MCF 10A (cell line): Measurements from ENCODE around the gene MED12L. TPM values are rescaled to one million over a fixed set of nuclear protein-coding genes. Genes with fewer than 3 reads are reported as not detected.

Experiments
- BruUV-seq: library from RNA; stranded (reverse); fragments of 400-500 nt; replicated peaks from 2 replicates; lab custom pipeline; 2021; lab: Mats Ljungman, UMichigan
- CTCF ChIA-PET: fragments of 300-600 bp; sonication (Branson Sonifier 250); formaldehyde crosslinking; extraction: SDS; loops from one replicate; lab custom pipeline; 2021; ENCODE audit warnings: antibody characterized with exemption, inconsistent platforms; lab: Yijun Ruan, JAX
- POLR2A ChIA-PET: fragments of 300-600, 350-650 bp; sonication (Branson Sonifier 250); formaldehyde crosslinking; extraction: SDS; loops from one replicate; lab custom pipeline; 2020; ENCODE audit warnings: antibody characterized with exemption, inconsistent platforms; lab: Yijun Ruan, JAX
- DNase-seq: peaks from one replicate; pipeline ENCODE4 v3.0.0-alpha.2; 2018; ENCODE audit not compliant: unreplicated experiment
- H3K27ac Mint-ChIP-seq: one replicate; pipeline ENCODE4 v1.8.0; 2022; ENCODE audit warnings: mild to moderate bottlenecking, low read depth, mixed read lengths; ENCODE audit not compliant: unreplicated experiment
- H3K27me3 Mint-ChIP-seq: one replicate; pipeline ENCODE4 v1.8.0; 2022; ENCODE audit warnings: mixed read lengths; ENCODE audit not compliant: insufficient read depth, unreplicated experiment
- H3K36me3 Mint-ChIP-seq: one replicate; pipeline ENCODE4 v1.8.0; 2022; ENCODE audit warnings: mild to moderate bottlenecking, moderate library complexity, mixed read lengths; ENCODE audit not compliant: insufficient read depth, unreplicated experiment
- H3K4me1 Mint-ChIP-seq: one replicate; pipeline ENCODE4 v1.8.0; 2022; ENCODE audit warnings: mixed read lengths; ENCODE audit not compliant: insufficient read depth, unreplicated experiment
- H3K4me3 Mint-ChIP-seq: one replicate; pipeline ENCODE4 v1.8.0; 2022; ENCODE audit warnings: mild to moderate bottlenecking, moderate library complexity, mixed read lengths; ENCODE audit not compliant: unreplicated experiment
- H3K9me3 Mint-ChIP-seq: one replicate; pipeline ENCODE4 v1.8.0; 2022; ENCODE audit warnings: mixed read lengths; ENCODE audit not compliant: unreplicated experiment
- intact Hi-C: fragments of 100-400 bp; cut with micrococcal nuclease; formaldehyde crosslinking; loops from 2 replicates; pipeline ENCODE4 v1.14.1; 2022
- total RNA-seq: library from RNA; stranded (reverse); gene quantifications from 2 replicates; pipeline ENCODE4 v1.2.3, GENCODE V29; 2022
- TF ChIP-seq, protein P1 (sequence below): fragments of 200-600 bp; IDR thresholded peaks from one replicate; pipeline ENCODE4 v1.8.0; 2022; ENCODE audit warnings: antibody characterized with exemption, mild to moderate bottlenecking; ENCODE audit not compliant: unreplicated experiment

MED12L gene
- total RNA-seq, 1 experiment from 2014 or later, result 0.47 TPM

DNA sequence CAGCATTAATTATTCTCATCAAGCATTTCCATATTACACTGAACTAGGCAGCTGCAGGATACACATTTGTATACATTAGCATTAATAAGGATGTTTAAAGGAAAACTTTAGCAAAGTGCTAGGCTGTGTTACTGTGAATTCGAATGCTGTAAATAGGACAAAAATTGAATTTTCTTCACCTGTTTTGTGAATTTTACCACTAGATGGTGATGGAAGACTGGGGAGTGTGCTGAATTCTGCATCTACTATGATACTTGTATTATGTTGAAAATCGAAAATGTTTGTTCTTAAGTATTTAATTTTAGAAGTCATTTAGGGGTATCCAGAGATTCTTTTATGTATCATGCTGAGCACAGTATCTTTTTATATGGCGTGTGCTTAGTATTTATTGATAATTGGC lies 205.2 kb downstream of the MED12L start:
- CTCF ChIA-PET, result interaction anchor here (1.2 to 3.7 kb wide), 4 partner anchors 16 to 123 kb away, joined by 3 to 26 read pairs (median 10); no protein-coding TSS in a partner anchor
- H3K27ac Mint-ChIP-seq, result no peak overlapping the region
- intact Hi-C loops, result loop anchor here (1.0 to 2.0 kb wide), 6 partner anchors 37 to 628 kb away; no protein-coding TSS in a partner anchor
- no TSS peak for BruUV-seq
- H3K36me3 Mint-ChIP-seq, result peaks cover 39% of the 10 kb centered on the region
- no peaks in the 10 kb centered on the region for H3K9me3 Mint-ChIP-seq
- no peak overlapping the region for H3K4me3 Mint-ChIP-seq
- DNase-seq, result peak; percentile 56
- no peaks in the 10 kb centered on the region for H3K4me1 Mint-ChIP-seq
- no peaks in the 10 kb centered on the region for H3K27me3 Mint-ChIP-seq
- POLR2A ChIA-PET, result interaction anchor here (1.7 to 3.0 kb wide), 2 partner anchors 13 to 36 kb away, joined by 3 to 23 read pairs; no protein-coding TSS in a partner anchor
- TF ChIP-seq, protein P1, sequence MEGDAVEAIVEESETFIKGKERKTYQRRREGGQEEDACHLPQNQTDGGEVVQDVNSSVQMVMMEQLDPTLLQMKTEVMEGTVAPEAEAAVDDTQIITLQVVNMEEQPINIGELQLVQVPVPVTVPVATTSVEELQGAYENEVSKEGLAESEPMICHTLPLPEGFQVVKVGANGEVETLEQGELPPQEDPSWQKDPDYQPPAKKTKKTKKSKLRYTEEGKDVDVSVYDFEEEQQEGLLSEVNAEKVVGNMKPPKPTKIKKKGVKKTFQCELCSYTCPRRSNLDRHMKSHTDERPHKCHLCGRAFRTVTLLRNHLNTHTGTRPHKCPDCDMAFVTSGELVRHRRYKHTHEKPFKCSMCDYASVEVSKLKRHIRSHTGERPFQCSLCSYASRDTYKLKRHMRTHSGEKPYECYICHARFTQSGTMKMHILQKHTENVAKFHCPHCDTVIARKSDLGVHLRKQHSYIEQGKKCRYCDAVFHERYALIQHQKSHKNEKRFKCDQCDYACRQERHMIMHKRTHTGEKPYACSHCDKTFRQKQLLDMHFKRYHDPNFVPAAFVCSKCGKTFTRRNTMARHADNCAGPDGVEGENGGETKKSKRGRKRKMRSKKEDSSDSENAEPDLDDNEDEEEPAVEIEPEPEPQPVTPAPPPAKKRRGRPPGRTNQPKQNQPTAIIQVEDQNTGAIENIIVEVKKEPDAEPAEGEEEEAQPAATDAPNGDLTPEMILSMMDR, result peak; percentile 75

DNA sequence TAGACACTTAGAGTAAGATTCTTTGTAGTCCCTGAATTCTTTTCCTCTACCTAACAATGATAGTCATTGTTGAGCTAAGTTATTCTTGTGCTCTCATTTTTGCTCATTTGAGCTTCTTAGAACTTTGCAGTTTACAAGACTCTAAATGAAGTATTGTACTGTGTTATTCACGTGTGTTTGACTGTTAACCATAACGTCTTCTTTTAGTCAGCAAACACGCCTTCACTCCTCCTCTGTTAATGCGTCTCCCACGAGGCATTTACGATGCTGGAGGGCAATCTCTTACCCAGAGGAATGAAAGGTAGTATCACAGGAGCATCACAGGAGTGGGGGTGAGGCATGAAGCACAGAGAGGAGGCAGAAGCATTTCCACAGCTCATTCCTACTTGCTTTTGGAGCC lies 207.7 kb downstream of the MED12L start:
- Mint-ChIP-seq H3K9me3 (no peaks in the 10 kb centered on the region), H3K36me3 (peaks cover 57% of the 10 kb centered on the region), H3K27me3 (no peaks in the 10 kb centered on the region), H3K4me1 (no peaks in the 10 kb centered on the region), H3K27ac (no peak overlapping the region), H3K4me3 (no peak overlapping the region)
- POLR2A ChIA-PET, result interaction anchor here (0.6 to 3.0 kb wide), 11 partner anchors 8 to 1745 kb away, joined by 3 to 23 read pairs (median 3); partner anchors contain the start of genes GPR87 and P2RY14
- intact Hi-C loops, result no loop called here
- TF ChIP-seq, protein P1, result no peak
- BruUV-seq, result no TSS peak
- CTCF ChIA-PET, result interaction anchor here (0.6 to 3.7 kb wide), 9 partner anchors 8 to 175 kb away, joined by 3 to 26 read pairs (median 5); no protein-coding TSS in a partner anchor
- no peak for DNase-seq

DNA sequence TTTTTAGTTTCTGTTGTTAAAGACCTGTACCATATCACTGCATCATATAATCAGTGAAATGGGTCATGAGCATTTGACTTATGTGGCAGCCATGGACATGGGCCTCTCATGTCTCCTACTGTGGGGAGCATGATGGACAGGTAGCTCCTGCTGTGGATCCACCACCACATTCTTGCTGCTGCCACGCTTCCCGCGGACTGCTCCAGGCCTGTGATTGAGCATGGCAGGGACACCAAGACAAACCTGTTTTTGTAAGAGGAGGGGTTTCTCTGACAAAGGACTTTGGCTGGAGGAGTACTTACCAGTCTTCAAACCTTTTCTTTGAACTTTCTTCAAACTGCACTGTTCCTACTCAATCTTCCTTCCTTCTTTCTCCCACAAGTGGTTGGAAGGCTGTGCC lies 210.8 kb downstream of the MED12L start:
- ChIA-PET CTCF (interaction anchor here (0.8 kb wide), 1 partner anchor 9 kb away, joined by 3 read pairs; no protein-coding TSS in a partner anchor), POLR2A (interaction anchor here (1.0 to 2.1 kb wide), 3 partner anchors 10 to 24 kb away, joined by 3 to 5 read pairs (median 3); no protein-coding TSS in a partner anchor)
- TF ChIP-seq, protein P1, result no peak
- intact Hi-C loops, result no loop called here
- H3K4me3 Mint-ChIP-seq, result no peak overlapping the region
- no peaks in the 10 kb centered on the region for H3K9me3 Mint-ChIP-seq
- H3K36me3 Mint-ChIP-seq, result peaks cover 80% of the 10 kb centered on the region
- no TSS peak for BruUV-seq
- no peaks in the 10 kb centered on the region for H3K27me3 Mint-ChIP-seq
- no peak overlapping the region for H3K27ac Mint-ChIP-seq
- peaks cover 5% of the 10 kb centered on the region for H3K4me1 Mint-ChIP-seq
- no peak for DNase-seq

DNA sequence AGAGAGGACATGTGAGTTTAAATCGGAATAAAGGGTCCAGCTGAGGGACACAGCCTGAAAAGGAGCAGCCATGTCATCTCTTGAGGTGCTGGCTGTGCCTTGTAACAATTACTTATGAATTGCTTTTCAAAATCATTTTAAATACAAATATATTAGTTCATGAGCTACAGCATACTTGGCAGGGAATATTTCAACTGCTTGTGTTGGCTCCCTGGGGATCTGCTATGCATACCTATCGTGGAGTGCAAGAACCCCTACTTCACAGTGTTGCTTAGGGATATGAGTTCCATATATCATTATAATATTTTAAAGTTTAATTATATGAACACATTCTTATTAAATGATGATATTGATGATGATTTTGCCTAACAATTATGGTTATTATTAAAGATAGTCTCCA lies 212.0 kb downstream of the MED12L start:
- no peak for DNase-seq
- H3K27ac Mint-ChIP-seq, result no peak overlapping the region
- peaks cover 74% of the 10 kb centered on the region for H3K36me3 Mint-ChIP-seq
- TF ChIP-seq, protein P1, result no peak
- BruUV-seq, result no TSS peak
- intact Hi-C loops, result no loop called here
- H3K9me3 Mint-ChIP-seq, result no peaks in the 10 kb centered on the region
- ChIA-PET CTCF (interaction anchor here (0.7 to 3.0 kb wide), 2 partner anchors 31 to 116 kb away, joined by 3 to 8 read pairs; no protein-coding TSS in a partner anchor), POLR2A (interaction anchor here (0.6 to 1.5 kb wide), 2 partner anchors 21 to 367 kb away, joined by 4 to 5 read pairs; no protein-coding TSS in a partner anchor)
- H3K27me3 Mint-ChIP-seq, result no peaks in the 10 kb centered on the region
- no peak overlapping the region for H3K4me3 Mint-ChIP-seq
- peaks cover 17% of the 10 kb centered on the region for H3K4me1 Mint-ChIP-seq
